GM21717 (cell line): ENCODE data around the gene SAC3D1.
A peak's percentile ranks its signal among the peaks of the same experiment; 100 is the strongest.

Source experiments
- ATAC-seq: cut with Tn5 transposase; IDR thresholded peaks from one replicate; pipeline ENCODE4 v1.9.1; 2021; ENCODE audit warnings: mild to moderate bottlenecking, moderate library complexity; ENCODE audit not compliant: unreplicated experiment

SAC3D1 gene

GRCh38 chr11:65059523-65059922 is 18.5 kb downstream of the SAC3D1 start:
- no peak for ATAC-seq

DNA sequence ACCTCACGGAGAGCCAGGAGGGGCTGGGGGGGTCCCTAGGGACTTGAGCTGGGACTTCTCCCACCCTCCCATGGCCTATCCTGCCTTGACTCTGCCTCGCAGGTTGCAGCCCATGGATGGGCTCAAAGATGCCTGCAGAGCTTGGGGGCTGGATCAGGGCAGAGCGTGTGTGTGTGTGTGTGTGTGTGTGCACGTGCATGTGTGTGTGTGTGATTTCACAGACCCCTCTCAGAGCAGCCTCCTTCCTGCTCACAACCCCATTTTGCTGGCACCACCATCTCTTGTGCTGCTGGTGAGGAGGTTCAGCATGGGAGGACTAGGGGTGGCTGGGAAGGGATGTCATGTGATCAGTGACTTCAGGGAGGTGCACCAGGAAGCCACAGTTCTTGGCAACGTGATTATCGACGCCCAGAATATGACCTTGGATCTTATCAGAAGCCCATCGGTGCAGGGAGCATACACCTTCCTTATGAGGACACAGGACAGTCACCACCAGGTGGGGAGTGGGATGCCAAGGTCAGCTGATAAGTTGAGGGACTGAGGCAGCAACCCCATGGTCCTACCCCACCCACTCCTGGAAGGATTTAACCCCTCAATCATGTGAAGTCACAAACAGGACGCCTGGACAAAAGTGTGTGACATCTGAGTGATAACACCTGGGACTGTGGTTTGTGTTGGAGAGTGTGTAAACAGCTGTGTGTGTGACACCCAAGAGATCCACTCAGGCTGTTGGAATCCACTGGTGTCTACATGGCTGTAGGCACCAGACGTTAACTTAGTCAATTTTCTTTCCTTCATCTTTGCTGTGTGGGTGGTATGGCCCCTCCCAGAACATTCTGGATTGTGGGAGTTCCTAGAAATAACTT is 19.2 kb downstream of the SAC3D1 start:
- no peak for ATAC-seq

DNA sequence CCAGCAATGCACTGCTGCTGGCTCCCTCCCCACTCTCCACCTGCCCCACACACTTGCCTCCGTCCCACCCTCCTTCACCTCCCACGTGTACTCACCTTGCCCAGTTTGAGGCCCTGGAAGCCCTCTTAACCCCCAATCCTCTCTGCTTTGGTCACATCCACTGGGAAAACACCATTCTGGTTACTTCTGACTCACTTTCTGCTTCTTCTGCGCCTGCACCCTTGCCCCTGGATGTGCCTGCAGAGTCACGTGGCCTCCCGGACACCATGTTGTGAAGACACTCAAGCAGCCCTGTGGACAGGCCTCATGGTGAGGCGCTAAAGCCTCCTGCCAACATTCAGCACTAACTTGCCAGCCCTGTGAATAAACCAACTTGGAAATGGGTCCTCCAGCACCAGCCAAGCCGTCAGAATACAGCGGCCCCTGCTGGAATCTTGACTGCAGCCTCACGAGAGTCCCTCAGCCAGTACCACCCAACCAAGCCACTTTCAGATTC is 20.0 kb downstream of the SAC3D1 start:
- ATAC-seq = no peak

GRCh38 chr11:65063532-65063931 is 22.5 kb downstream of the SAC3D1 start:
- ATAC-seq = no peak

- ATAC-seq = no peak
Measured at GRCh38 chr11:65064847-65065240, 23.8 kb downstream of the SAC3D1 start.

GRCh38 chr11:65065851-65066250 is 24.8 kb downstream of the SAC3D1 start:
- ATAC-seq = no peak

DNA sequence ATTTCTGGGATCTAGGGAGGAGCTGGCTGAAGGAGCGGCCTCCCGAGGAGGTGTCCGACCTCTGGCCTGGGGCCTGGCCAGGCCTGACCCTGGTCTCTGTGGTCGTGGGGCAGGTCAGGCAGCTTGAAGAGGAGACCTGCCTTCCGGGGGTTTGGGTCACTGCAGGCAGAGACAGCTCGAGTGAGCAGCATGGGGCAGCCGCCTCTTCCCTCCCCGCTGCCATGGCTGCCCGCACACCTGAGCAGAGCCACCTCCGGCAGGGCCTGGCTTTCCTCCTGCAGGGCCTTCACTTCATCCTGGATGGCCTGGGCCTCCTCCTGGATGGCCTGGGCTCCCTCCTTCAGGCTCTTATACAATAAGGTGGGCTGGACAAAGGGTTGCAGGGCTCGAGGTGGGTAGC is 25.3 kb downstream of the SAC3D1 start:
- ATAC-seq = no peak

DNA sequence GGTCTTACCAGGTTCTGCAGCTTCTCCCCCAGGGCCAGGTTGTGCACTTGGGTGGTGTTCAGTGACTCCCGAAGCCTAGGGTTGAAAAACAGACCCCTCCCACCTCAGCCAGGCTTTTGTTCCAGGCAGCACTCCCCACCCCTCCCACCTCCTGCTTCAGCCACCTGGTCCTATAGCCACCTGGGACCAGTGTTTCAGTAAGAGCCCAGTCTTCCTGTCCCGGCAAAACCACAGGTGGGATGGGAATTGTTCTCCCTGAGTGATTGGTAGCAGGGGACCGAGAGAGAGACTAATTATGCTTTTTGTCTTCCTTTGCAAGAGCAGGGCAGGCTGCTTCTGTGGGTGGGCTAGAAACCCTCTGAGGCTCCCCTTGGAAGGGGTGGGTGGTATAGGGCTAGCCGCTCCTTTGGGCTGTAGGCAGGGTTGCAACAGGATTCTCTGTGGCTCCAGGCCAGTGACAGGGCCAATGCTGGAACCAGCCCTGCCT is 25.8 kb downstream of the SAC3D1 start:
- ATAC-seq = no peak

GRCh38 chr11:65067446-65067845 is 26.4 kb downstream of the SAC3D1 start:
- ATAC-seq = no peak

DNA sequence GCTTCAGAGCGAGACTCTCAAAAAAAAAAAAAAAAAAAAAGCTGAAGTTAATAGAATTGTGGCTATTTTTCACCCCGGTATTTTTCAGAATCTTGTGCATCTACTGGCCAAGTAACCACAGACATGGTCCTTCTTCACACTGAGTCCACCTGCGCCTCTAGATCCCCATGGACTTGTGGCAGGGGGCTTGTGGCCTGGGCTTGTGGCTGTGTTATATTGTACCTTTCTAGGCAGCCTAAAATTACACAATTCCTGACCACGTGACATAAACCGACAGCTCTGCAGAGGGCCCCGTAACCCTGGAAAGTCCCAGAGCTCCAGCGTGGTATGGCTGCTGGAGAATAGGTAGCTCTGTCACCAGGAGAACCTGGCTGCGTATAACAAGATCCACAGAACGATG is 28.2 kb downstream of the SAC3D1 start:
- no peak for ATAC-seq

GRCh38 chr11:65071907-65072630 is 31.1 kb downstream of the SAC3D1 start:
- ATAC-seq = no peak

- ATAC-seq = no peak
Measured at GRCh38 chr11:65072631-65072966, 31.6 kb downstream of the SAC3D1 start.

GRCh38 chr11:65077451-65077850 is 36.4 kb downstream of the SAC3D1 start:
- no peak for ATAC-seq

DNA sequence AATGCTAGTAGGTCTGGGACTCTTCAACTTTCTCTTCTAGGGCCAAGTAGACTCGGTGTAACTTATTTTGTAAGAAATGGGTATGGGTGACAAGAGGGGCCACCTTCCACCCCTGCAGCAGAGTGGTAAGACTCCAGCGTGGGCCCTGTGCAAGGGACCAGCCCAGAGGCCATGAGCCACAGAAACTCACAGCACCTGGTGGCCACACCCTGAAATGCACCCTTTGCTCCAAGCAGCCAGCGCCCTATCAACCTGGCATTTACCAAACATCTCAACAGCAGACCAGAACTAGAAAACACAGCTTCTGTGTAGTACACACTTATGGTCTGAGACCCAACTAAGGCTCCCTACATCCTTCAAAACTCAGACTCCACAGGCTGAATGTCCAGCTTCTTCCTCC is 37.1 kb downstream of the SAC3D1 start:
- ATAC-seq = no peak

- ATAC-seq = no peak
Measured at GRCh38 chr11:65078786-65079342, 37.9 kb downstream of the SAC3D1 start.

DNA sequence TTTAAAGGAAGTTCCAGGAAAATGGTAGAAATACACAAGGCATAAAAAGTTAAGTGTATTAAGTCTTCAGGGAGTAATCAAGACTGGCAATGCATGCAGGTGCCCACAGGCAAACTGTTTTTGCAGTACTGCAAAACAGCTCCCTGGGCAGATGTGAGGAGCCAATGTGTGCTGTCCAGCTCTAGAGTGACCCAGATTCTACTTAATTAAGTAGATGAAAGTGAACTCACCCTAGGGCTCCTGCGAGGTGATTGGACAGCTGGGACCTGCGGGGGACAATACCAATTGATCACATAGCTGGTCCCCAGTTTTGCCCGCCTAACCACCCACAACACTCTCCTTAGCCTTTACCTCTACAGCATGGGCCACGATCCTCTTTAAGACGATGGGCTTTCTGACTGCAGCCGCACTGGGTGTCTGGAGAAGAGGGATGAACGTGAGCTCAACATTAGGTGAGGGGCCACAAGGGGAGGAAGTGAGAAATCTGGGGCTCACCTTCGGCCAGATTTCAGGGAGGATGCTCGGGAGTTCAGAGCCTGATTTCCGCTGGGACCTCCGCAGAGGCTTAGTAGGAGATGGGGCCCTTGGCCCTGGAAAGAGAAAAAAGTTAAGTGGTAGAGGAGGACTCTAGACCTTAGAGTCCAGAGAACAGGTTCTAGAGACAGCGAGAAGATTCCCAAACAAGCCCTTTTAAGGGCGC is 42.3 kb downstream of the SAC3D1 start:
- peak; percentile 22 for ATAC-seq

DNA sequence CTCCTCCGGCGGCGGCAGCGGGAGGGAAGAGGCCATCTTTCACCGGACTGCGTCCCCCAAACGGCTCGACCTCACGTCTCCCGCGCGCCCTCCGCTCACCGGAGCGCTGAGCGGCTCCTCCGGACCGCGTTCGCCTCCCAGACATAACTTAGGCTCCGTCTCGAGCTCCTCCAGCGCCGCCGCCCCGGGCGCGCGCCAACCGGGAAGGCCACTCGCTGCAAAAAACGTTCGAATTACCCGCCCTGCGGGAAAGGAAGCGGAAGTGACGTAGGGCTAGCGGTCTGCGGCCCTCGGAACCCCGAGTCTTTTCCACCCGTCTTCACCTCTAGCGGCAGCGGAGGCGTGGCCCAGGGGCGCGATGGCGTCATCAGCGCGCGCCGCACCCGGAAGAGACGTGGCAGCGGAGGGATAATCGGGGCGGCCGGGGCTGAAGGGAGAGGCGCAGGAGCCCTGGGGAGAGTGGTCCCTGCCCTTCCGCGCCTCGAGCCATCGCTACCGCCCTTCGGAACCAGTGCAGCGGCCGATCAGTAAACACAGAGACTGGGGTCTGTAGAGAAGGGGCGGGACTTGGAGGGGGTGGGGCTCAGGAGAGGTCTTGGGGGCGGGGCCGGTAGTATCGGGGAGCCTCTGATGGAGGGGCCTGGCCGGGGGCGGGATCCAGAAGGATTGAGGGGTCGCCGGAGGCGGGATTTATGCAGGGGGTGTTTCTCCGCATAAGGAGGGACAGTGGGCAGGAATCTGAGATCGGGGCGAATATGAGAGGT is 43.0 kb downstream of the SAC3D1 start, which contains the start of the genes CDCA5 and ZFPL1:
CDCA5 (minus strand) TSS at position 207 of the 764 bp plus-strand sequence; CDS start at position 145, 62 bp downstream.
ZFPL1 (plus strand) TSS at position 389 of the 764 bp plus-strand sequence. CDS start 477 bp downstream, outside the sequence.
- peak; percentile 48 for ATAC-seq

DNA sequence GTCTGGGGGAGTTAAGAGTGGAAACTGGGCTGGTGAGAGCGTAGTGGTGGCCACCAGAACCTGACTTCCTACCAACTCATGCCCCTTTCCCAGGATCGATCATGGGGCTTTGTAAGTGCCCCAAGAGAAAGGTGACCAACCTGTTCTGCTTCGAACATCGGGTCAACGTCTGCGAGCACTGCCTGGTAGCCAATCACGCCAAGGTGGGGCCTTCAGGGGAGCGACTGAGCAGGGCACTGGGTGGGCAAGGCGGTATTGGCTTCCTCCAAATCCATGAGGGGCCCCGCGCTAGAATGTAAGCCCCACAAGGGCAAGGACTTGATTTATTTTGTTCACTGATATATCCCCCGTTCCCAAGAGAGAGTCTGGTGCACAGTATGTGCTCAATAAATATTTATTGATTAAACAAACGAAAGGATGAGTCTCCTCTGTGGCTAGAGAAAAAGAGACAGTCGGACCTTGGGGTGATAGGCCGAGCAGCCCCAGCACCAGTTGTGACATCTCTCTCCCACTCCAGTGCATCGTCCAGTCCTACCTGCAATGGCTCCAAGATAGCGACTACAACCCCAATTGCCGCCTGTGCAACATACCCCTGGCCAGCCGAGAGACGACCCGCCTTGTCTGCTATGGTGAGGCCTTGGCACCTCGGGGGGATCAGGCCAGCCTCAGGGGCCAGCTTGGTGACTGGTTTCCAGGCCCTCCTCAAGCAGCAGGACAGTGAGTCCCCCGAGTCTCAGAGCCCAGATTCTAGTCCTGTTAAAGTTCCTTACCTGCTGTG is 43.8 kb downstream of the SAC3D1 start:
- ATAC-seq = peak; percentile 8

DNA sequence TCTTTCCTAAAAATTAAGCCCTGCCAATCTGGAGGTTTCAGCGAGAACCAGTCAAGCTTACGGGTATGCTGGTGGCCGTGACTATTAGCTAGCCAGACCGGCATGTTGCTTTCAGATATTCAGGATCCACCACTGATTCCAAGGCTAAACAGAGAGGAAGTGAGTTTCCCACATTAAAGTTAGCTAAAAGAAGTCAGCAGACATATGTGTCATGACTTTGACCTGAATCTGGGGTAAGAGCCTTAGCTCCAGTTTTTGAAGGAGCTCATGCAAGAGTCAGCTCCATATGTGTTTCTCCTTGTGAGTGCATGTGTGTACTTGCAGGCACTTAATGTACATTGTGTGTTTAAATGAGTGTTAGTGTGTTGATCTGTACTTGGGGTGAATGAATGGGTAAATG is 44.4 kb downstream of the SAC3D1 start:
- ATAC-seq = no peak
